ENCODE results near the gene CLECL1.

CLECL1 gene

GRCh38 chr12:9736936-9737705 lies 4.2 kb upstream of the CLECL1 start:
- TF ChIP-seq SIN3A (IDR thresholded peaks at IDR 0.05; ENCODE audit: borderline replicate concordance, insufficient read depth, low read length) = no peak
- no peak for TF ChIP-seq POLR2AphosphoS5 (IDR thresholded peaks at IDR 0.05; ENCODE audit: low read depth, low read length)
- TF ChIP-seq FOXP2 (optimal IDR thresholded peaks at IDR 0.05; ENCODE audit: borderline replicate concordance, extremely low read depth, extremely low read length, insufficient read depth) = no peak
- TF ChIP-seq, protein P1, sequence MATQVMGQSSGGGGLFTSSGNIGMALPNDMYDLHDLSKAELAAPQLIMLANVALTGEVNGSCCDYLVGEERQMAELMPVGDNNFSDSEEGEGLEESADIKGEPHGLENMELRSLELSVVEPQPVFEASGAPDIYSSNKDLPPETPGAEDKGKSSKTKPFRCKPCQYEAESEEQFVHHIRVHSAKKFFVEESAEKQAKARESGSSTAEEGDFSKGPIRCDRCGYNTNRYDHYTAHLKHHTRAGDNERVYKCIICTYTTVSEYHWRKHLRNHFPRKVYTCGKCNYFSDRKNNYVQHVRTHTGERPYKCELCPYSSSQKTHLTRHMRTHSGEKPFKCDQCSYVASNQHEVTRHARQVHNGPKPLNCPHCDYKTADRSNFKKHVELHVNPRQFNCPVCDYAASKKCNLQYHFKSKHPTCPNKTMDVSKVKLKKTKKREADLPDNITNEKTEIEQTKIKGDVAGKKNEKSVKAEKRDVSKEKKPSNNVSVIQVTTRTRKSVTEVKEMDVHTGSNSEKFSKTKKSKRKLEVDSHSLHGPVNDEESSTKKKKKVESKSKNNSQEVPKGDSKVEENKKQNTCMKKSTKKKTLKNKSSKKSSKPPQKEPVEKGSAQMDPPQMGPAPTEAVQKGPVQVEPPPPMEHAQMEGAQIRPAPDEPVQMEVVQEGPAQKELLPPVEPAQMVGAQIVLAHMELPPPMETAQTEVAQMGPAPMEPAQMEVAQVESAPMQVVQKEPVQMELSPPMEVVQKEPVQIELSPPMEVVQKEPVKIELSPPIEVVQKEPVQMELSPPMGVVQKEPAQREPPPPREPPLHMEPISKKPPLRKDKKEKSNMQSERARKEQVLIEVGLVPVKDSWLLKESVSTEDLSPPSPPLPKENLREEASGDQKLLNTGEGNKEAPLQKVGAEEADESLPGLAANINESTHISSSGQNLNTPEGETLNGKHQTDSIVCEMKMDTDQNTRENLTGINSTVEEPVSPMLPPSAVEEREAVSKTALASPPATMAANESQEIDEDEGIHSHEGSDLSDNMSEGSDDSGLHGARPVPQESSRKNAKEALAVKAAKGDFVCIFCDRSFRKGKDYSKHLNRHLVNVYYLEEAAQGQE (IDR thresholded peaks at IDR 0.05; ENCODE audit: insufficient read depth in 1 of 2, low read depth in 2 of 2, low read length in 2 of 2) = no peak
- TF ChIP-seq TAF1 (IDR thresholded peaks at IDR 0.05; ENCODE audit: borderline replicate concordance, insufficient read depth, low read length) = no peak

DNA sequence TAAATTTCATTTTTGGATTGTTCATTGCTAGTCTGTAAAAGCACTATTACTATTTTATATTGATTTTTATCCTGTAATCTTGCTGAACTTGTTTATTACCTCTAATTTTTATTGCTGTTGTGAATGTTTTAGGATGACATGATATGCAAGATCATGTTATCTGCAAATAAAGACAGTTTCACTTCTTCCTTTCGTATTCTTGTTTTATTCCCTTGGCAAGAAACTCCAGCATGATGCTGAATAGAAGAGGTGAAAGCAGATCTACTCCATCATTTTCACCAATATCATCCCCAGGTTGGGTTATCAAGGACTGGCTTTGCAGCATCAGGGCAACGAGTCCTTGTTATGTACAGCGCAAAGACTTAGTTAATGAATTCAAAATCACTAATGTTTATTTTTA lies 2.7 kb upstream of the CLECL1 start:
- TF ChIP-seq SIN3A (IDR thresholded peaks at IDR 0.05; ENCODE audit: borderline replicate concordance, insufficient read depth, low read length) (no peak), FOXP2 (optimal IDR thresholded peaks at IDR 0.05; ENCODE audit: borderline replicate concordance, extremely low read depth, extremely low read length, insufficient read depth) (no peak), POLR2AphosphoS5 (IDR thresholded peaks at IDR 0.05; ENCODE audit: low read depth, low read length) (no peak), TAF1 (IDR thresholded peaks at IDR 0.05; ENCODE audit: borderline replicate concordance, insufficient read depth, low read length) (no peak)
- TF ChIP-seq, protein P1 (IDR thresholded peaks at IDR 0.05; ENCODE audit: insufficient read depth in 1 of 2, low read depth in 2 of 2, low read length in 2 of 2) = no peak

- TF ChIP-seq POLR2AphosphoS5 (IDR thresholded peaks at IDR 0.05; ENCODE audit: low read depth, low read length) (no peak), FOXP2 (optimal IDR thresholded peaks at IDR 0.05; ENCODE audit: borderline replicate concordance, extremely low read depth, extremely low read length, insufficient read depth) (no peak), TAF1 (IDR thresholded peaks at IDR 0.05; ENCODE audit: borderline replicate concordance, insufficient read depth, low read length) (no peak), SIN3A (IDR thresholded peaks at IDR 0.05; ENCODE audit: borderline replicate concordance, insufficient read depth, low read length) (no peak)
- TF ChIP-seq, protein P1 (IDR thresholded peaks at IDR 0.05; ENCODE audit: insufficient read depth in 1 of 2, low read depth in 2 of 2, low read length in 2 of 2) = no peak
These were observed 1.1 kb downstream of the CLECL1 start for GRCh38 chr12:9731797-9732196.

- TF ChIP-seq SIN3A (IDR thresholded peaks at IDR 0.05; ENCODE audit: borderline replicate concordance, insufficient read depth, low read length) = no peak
- no peak for TF ChIP-seq FOXP2 (optimal IDR thresholded peaks at IDR 0.05; ENCODE audit: borderline replicate concordance, extremely low read depth, extremely low read length, insufficient read depth)
- TF ChIP-seq, protein P1 (IDR thresholded peaks at IDR 0.05; ENCODE audit: insufficient read depth in 1 of 2, low read depth in 2 of 2, low read length in 2 of 2) = no peak
- no peak for TF ChIP-seq POLR2AphosphoS5 (IDR thresholded peaks at IDR 0.05; ENCODE audit: low read depth, low read length)
- TF ChIP-seq TAF1 (IDR thresholded peaks at IDR 0.05; ENCODE audit: borderline replicate concordance, insufficient read depth, low read length) = no peak
These were observed 1.5 kb downstream of the CLECL1 start for GRCh38 chr12:9731393-9731792.
